H1 (cell line): Measurements from ENCODE around the gene FRK. TPM values are rescaled to one million over a fixed set of nuclear protein-coding genes. Genes with fewer than 3 reads are reported as not detected.

Source experiments
- CTCF ChIA-PET: fragments of 300-600 bp; sonication (Branson Sonifier 250); formaldehyde crosslinking; loops from one replicate; lab custom pipeline; 2021; ENCODE audit not compliant: partially characterized antibody; lab: Charles Lee
- POLR2A ChIA-PET: fragments of 300-600 bp; sonication (Branson Sonifier 250); formaldehyde crosslinking; loops from one replicate; lab custom pipeline; 2021; ENCODE audit warnings: inconsistent platforms; ENCODE audit not compliant: partially characterized antibody; lab: Charles Lee
- DNase-seq, 2 experiments: peaks; one replicate each; pipeline versions ENCODE4 v3.0.0 to v3.0.0-alpha.2; 2010 to 2022; ENCODE audit warnings: low spot score in 2 of 2, low read depth in 1 of 2, mixed read lengths in 1 of 2
- FAIRE-seq: peaks from 2 replicates; lab custom pipeline; 2011; peaks lifted over from hg19 to GRCh38; lab: Jason Lieb, UNC
- H2AFZ ChIP-seq: 2 replicates; pipeline ENCODE4 v1.8.1; 2012; ENCODE audit warnings: low read length, inconsistent platforms
- H2AK5ac ChIP-seq: 2 replicates; pipeline ENCODE4 v1.6.1; 2013; ENCODE audit warnings: low read depth, low read length
- H2BK120ac ChIP-seq: replicated peaks from 2 replicates; pipeline ENCODE3; 2013; ENCODE audit warnings: low read depth, low read length, inconsistent platforms
- H2BK12ac ChIP-seq: 2 replicates; pipeline ENCODE4 v1.6.1; 2013; ENCODE audit warnings: low read depth, low read length
- H2BK15ac ChIP-seq: 2 replicates; pipeline ENCODE4 v1.6.1; 2013; ENCODE audit warnings: low read length
- H2BK20ac ChIP-seq: 2 replicates; pipeline ENCODE4 v1.6.1; 2013; ENCODE audit warnings: low read length
- H2BK5ac ChIP-seq: 2 replicates; pipeline ENCODE4 v1.6.1; 2013; ENCODE audit warnings: low read depth, low read length
- H3K14ac ChIP-seq: 2 replicates; pipeline ENCODE4 v1.6.1; 2013; ENCODE audit warnings: inconsistent platforms; ENCODE audit not compliant: insufficient read length
- H3K18ac ChIP-seq: 2 replicates; pipeline ENCODE4 v1.6.1; 2013; ENCODE audit warnings: low read length; ENCODE audit errors: extremely low read depth
- H3K23ac ChIP-seq: 2 replicates; pipeline ENCODE4 v1.6.1; 2013; ENCODE audit warnings: inconsistent platforms; ENCODE audit not compliant: insufficient read length
- H3K23me2 ChIP-seq: 2 replicates; pipeline ENCODE4 v1.6.1; 2013; ENCODE audit warnings: low read depth, low read length
- H3K27ac ChIP-seq: 2 replicates; pipeline ENCODE4 v1.6.1; 2011; ENCODE audit warnings: low read depth, low read length, inconsistent platforms
- H3K27me3 ChIP-seq, 4 experiments: replicated peaks in 1 of 4; 1 replicate in 1 of 4; 2 replicates in 3 of 4; pipeline versions ENCODE4 v1.6.1 to v1.8.1; 2011 to 2013; ENCODE audit warnings: low read length in 3 of 4, mild to moderate bottlenecking in 3 of 4, inconsistent platforms in 2 of 4, mixed read lengths in 2 of 4, moderate library complexity in 1 of 4; ENCODE audit not compliant: control insufficient read depth in 3 of 4, insufficient read depth in 3 of 4; ENCODE audit errors: extremely low read depth in 1 of 4
- H3K36me3 ChIP-seq, 4 experiments: 2 replicates each; pipeline versions ENCODE4 v1.6.1 to v1.8.1; 2011 to 2013; ENCODE audit warnings: mild to moderate bottlenecking in 4 of 4, low read length in 3 of 4, moderate library complexity in 2 of 4, control low read depth in 1 of 4, inconsistent platforms in 1 of 4; ENCODE audit not compliant: insufficient read depth in 4 of 4, control insufficient read depth in 2 of 4
- H3K4ac ChIP-seq: replicated peaks from 2 replicates; pipeline ENCODE3; 2013; ENCODE audit warnings: low read length, low read depth, mixed read lengths, inconsistent platforms; ENCODE audit not compliant: insufficient read length
- H3K4me1 ChIP-seq, 4 experiments: replicated peaks in 1 of 4; 1 replicate in 1 of 4; 2 replicates in 3 of 4; pipeline versions ENCODE4 v1.6.1 to v1.8.1; 2011 to 2013; ENCODE audit warnings: low read length in 3 of 4, inconsistent platforms in 2 of 4, mixed read lengths in 1 of 4; ENCODE audit not compliant: insufficient read depth in 4 of 4, control insufficient read depth in 3 of 4
- H3K4me2 ChIP-seq, 2 experiments: 2 replicates each; pipeline versions ENCODE4 v1.6.1 to v1.8.1; 2011 to 2013; ENCODE audit warnings: low read depth in 2 of 2, low read length in 2 of 2, control low read depth in 1 of 2, inconsistent platforms in 1 of 2, mild to moderate bottlenecking in 1 of 2; ENCODE audit not compliant: insufficient read depth in 1 of 2
- H3K4me3 ChIP-seq, 4 experiments: fragments of 200-600, 300-600 bp in 1 of 4; sonication (generic), shearing (Covaris generic), sonication (Bioruptor Twin) in 1 of 4; 2 replicates each; pipeline versions ENCODE4 v1.5.1 to v1.8.1; 2011 to 2016; ENCODE audit warnings: low read length in 4 of 4, low read depth in 3 of 4, control low read depth in 2 of 4, inconsistent platforms in 2 of 4, mild to moderate bottlenecking in 2 of 4, mixed read lengths in 1 of 4, moderate library complexity in 1 of 4; ENCODE audit not compliant: insufficient read depth in 2 of 4; ENCODE audit errors: extremely low read depth in 1 of 4
- H3K56ac ChIP-seq: replicated peaks from 2 replicates; pipeline ENCODE3; 2013; ENCODE audit warnings: low read depth, mild to moderate bottlenecking, mixed read lengths, low read length, inconsistent platforms; ENCODE audit not compliant: insufficient read length
- H3K79me1 ChIP-seq: 2 replicates; pipeline ENCODE4 v1.6.1; 2013; ENCODE audit warnings: low read depth, low read length, control low read depth
- H3K79me2 ChIP-seq, 2 experiments: 2 replicates each; pipeline versions ENCODE4 v1.6.1 to v1.8.1; 2012 to 2013; ENCODE audit warnings: low read length in 2 of 2, mild to moderate bottlenecking in 2 of 2, inconsistent platforms in 1 of 2; ENCODE audit not compliant: insufficient read depth in 2 of 2, control insufficient read depth in 1 of 2
- H3K9ac ChIP-seq, 4 experiments: replicated peaks in 1 of 4; 1 replicate in 1 of 4; 2 replicates in 3 of 4; pipeline versions ENCODE4 v1.6.1 to v1.8.1; 2011 to 2013; ENCODE audit warnings: low read depth in 3 of 4, low read length in 3 of 4, control low read depth in 2 of 4, mild to moderate bottlenecking in 2 of 4, moderate library complexity in 2 of 4, inconsistent platforms in 1 of 4; ENCODE audit errors: extremely low read depth in 1 of 4
- H3K9me3 ChIP-seq, 2 experiments: 2 replicates each; pipeline versions ENCODE4 v1.6.1 to v1.8.1; 2012 to 2013; ENCODE audit warnings: mild to moderate bottlenecking in 2 of 2, moderate library complexity in 2 of 2, control low read depth in 1 of 2, inconsistent platforms in 1 of 2, low read depth in 1 of 2, low read length in 1 of 2, mixed read lengths in 1 of 2; ENCODE audit not compliant: insufficient read depth in 2 of 2
- H4K20me1 ChIP-seq, 2 experiments: replicated peaks in 1 of 2; 2 replicates each; pipeline versions ENCODE3 to v1.8.1; 2011 to 2013; ENCODE audit warnings: inconsistent platforms in 2 of 2, low read length in 2 of 2, mild to moderate bottlenecking in 1 of 2; ENCODE audit not compliant: insufficient read depth in 2 of 2, control insufficient read depth in 1 of 2
- H4K5ac ChIP-seq: 2 replicates; pipeline ENCODE4 v1.6.1; 2013; ENCODE audit warnings: low read length, low read depth, mixed read lengths, inconsistent platforms; ENCODE audit not compliant: insufficient read length
- H4K8ac ChIP-seq: 2 replicates; pipeline ENCODE4 v1.8.0; 2013; ENCODE audit warnings: mild to moderate bottlenecking, moderate library complexity, low read length, inconsistent platforms; ENCODE audit not compliant: insufficient read depth; ENCODE audit errors: extremely low read depth
- H4K91ac ChIP-seq: replicated peaks from 2 replicates; pipeline ENCODE3; 2013; ENCODE audit warnings: low read length, mixed read lengths, inconsistent platforms; ENCODE audit not compliant: insufficient read length
- BRCA1 ChIP-seq: IDR thresholded peaks from 2 replicates; pipeline ENCODE4 v1.6.1; 2012; ENCODE audit warnings: low read depth, low read length, improper control_type of control experiment
- CBX5 ChIP-seq: fragments of 300-800, 300-1000 bp; sonication (generic); IDR thresholded peaks from 2 replicates; pipeline ENCODE4 v1.7.1; 2016; ENCODE audit warnings: antibody characterized with exemption, low read length, low read depth
- CREB1 ChIP-seq: IDR thresholded peaks from 2 replicates; pipeline ENCODE4 v1.6.1; 2012; ENCODE audit warnings: inconsistent platforms
- GABPA ChIP-seq: IDR thresholded peaks from 2 replicates; pipeline ENCODE4 v1.6.1; 2011; ENCODE audit warnings: mild to moderate bottlenecking, low read length, moderate library complexity, borderline replicate concordance; ENCODE audit not compliant: insufficient read depth
- TCF12 ChIP-seq: IDR thresholded peaks from 2 replicates; pipeline ENCODE4 v1.6.1; 2011; ENCODE audit warnings: low read depth, mild to moderate bottlenecking, low read length
- WGBS, 2 experiments: shearing (Covaris generic) in 1 of 2; methylation state at CpG; one replicate each; pipeline versions ENCODE4 v1.1.6 to v1.1.7; 2013 to 2015; ENCODE audit warnings: low lambda C conversion rate in 2 of 2, mixed read lengths in 2 of 2, inconsistent platforms in 1 of 2, low coverage in 1 of 2, missing lambda C conversion rate in 1 of 2; ENCODE audit not compliant: insufficient replicate concordance in 2 of 2, insufficient coverage in 1 of 2, insufficient read length in 1 of 2; ENCODE audit errors: extremely low coverage in 1 of 2, missing lambda C conversion rate in 1 of 2; 5-methylcytosine and 5-hydroxymethylcytosine counted together
- polyA plus RNA-seq, 7 experiments: library from polyadenylated mRNA; depleted of rRNA in 3 of 7; stranded (reverse) in 5 of 7; unstranded in 2 of 7; fragments of >200 nt in 5 of 7; fragments of 200-250 nt in 2 of 7; gene quantifications; 1 replicate in 5 of 7; 2 replicates in 1 of 7; 4 replicates in 1 of 7; pipeline versions ENCODE4 v1.2.1 to v1.2.3, GENCODE V29; 2011 to 2013; ENCODE audit warnings: missing spikeins in 2 of 7, mixed read lengths in 2 of 7
- total RNA-seq: library from RNA; stranded (reverse); fragmentation: NEBNext Ultra II Directional; extraction: Animal tissue kit (Norgen Biotek cat#: 25700); gene quantifications from 2 replicates; pipeline ENCODE4 v1.2.1, GENCODE V29; 2021
- TF ChIP-seq, protein P1 (sequence below): IDR thresholded peaks from 2 replicates; pipeline ENCODE4 v1.6.1; 2012; ENCODE audit warnings: low read length, inconsistent platforms

FRK gene
- total and polyA plus RNA-seq, 2 of the 8 experiments (the other 6 are each of a cell fraction or from before 2014, with no cell fraction given) = 0.11 to 0.24 TPM

DNA sequence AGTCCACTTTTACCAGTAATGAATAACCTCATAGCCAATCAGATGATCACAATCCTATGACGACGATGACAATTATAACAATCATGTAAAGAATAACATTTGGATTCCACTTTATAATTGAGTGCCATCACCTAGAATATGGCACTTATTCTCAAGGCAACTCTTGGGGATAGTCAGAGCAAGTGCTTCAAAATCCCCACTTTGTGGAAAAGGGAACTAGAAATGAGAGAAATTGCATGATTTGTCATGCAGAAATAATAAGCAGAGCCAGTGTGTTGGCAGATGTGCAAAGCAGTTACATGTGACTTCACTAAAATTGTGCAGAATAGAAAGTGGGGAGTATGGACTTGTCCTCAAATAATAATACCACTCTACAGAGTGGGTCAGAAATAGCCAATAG, 41.3 kb downstream of the FRK start:
- Histone ChIP-seq H3K4me2 (no peak overlapping the region), H3K4ac (no peak overlapping the region), H2AFZ (no peak overlapping the region), H3K27ac (no peak overlapping the region), H3K56ac (no peak overlapping the region), H2BK120ac (no peak overlapping the region), H2AK5ac (no peak overlapping the region), H2BK5ac (no peak overlapping the region), H3K79me2 (no peaks in the 10 kb centered on the region), H3K4me3 (no peak overlapping the region), H4K5ac (no peak overlapping the region), H3K23ac (no peak overlapping the region), H3K79me1 (no peaks in the 10 kb centered on the region), H2BK20ac (no peak overlapping the region), H3K9ac (no peak overlapping the region), H3K27me3 (no peaks in the 10 kb centered on the region), H2BK12ac (no peak overlapping the region), H3K9me3 (no peaks in the 10 kb centered on the region), H3K14ac (no peak overlapping the region), H3K4me1 (peaks cover 0 to 3% (median 1%) of the 10 kb centered on the region in 4 experiments; a peak in 2 of 7 replicates), H3K36me3 (no peaks in the 10 kb centered on the region), H3K18ac (no peak overlapping the region), H4K91ac (no peak overlapping the region), H4K20me1 (no peaks in the 10 kb centered on the region), H2BK15ac (no peak overlapping the region), H4K8ac (no peak overlapping the region), H3K23me2 (no peaks in the 10 kb centered on the region)
- ChIA-PET CTCF (interaction anchor here (0.7 to 2.0 kb wide), 4 partner anchors 9 to 94 kb away, joined by 3 to 6 read pairs (median 4); partner anchors contain the start of gene FRK), POLR2A (interaction anchor here (0.6 kb wide), 1 partner anchor 59 kb away, joined by 3 read pairs; no protein-coding TSS in a partner anchor)
- no peak for DNase-seq
- no peak for FAIRE-seq
- 98% methylated on average over 2 of the region's 2 CpGs; no CpG with 5 or more reads in 1 of the 2 experiments for WGBS, 2 experiments
- TF ChIP-seq, protein P1, sequence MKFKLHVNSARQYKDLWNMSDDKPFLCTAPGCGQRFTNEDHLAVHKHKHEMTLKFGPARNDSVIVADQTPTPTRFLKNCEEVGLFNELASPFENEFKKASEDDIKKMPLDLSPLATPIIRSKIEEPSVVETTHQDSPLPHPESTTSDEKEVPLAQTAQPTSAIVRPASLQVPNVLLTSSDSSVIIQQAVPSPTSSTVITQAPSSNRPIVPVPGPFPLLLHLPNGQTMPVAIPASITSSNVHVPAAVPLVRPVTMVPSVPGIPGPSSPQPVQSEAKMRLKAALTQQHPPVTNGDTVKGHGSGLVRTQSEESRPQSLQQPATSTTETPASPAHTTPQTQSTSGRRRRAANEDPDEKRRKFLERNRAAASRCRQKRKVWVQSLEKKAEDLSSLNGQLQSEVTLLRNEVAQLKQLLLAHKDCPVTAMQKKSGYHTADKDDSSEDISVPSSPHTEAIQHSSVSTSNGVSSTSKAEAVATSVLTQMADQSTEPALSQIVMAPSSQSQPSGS = no peak
- TF ChIP-seq GABPA (no peak), TCF12 (no peak), CBX5 (no peak), CREB1 (no peak), BRCA1 (no peak)
